ENCODE measurements around the gene PRDM9. TPM values are rescaled to one million over a fixed set of nuclear protein-coding genes. Genes with fewer than 3 reads are reported as not detected.

Gene PRDM9
- total and polyA plus RNA-seq, 2 of the 8 experiments (the other 6 are each of a cell fraction or from before 2014, with no cell fraction given): not detected

- no peak for TF ChIP-seq CHD7 (IDR thresholded peaks at IDR 0.05; ENCODE audit: insufficient replicate concordance, low read length)
- TF ChIP-seq KDM1A (IDR thresholded peaks at IDR 0.05; ENCODE audit: borderline replicate concordance, low read length): no peak
- TF ChIP-seq BCL11A (IDR thresholded peaks at IDR 0.05; ENCODE audit: low read depth in 2 of 2, low read length in 2 of 2): no peak
- no peak for TF ChIP-seq ZNF274 (IDR thresholded peaks at IDR 0.05; ENCODE audit: borderline replicate concordance, extremely low read depth, low read length)
- TF ChIP-seq TAF1 (IDR thresholded peaks at IDR 0.05; ENCODE audit: low read depth, low read length): no peak
- TF ChIP-seq SIRT6 (IDR thresholded peaks at IDR 0.05; ENCODE audit: low read length): no peak
- TF ChIP-seq SP4 (IDR thresholded peaks at IDR 0.05; ENCODE audit: low read length): no peak
- TF ChIP-seq NANOG (IDR thresholded peaks at IDR 0.05; ENCODE audit: insufficient read depth, low read depth, low read length, poor library complexity, severe bottlenecking): no peak
- no peak for TF ChIP-seq SUZ12 (IDR thresholded peaks at IDR 0.05; ENCODE audit: low read length)
- TF ChIP-seq RXRA (IDR thresholded peaks at IDR 0.05; ENCODE audit: insufficient read depth, low read depth, low read length): no peak
- TF ChIP-seq HDAC2 (IDR thresholded peaks at IDR 0.05; ENCODE audit: borderline replicate concordance in 1 of 2, low read depth in 2 of 2, low read length in 2 of 2): no peak
- TF ChIP-seq SIN3A (conservative IDR thresholded peaks at IDR 0.05 in 1 of 2, IDR thresholded peaks at IDR 0.05 in 1 of 2; ENCODE audit: low read depth in 1 of 2, low read length in 2 of 2): no peak
Measured at GRCh38 chr5:23490993-23491392, 16.4 kb upstream of the PRDM9 start (continued).

All from H1 (cell line).